HG02943 (cell line): ENCODE measurements around the gene CCND3.
"Not testable (repeated sequence)": the region's sequence is repeated elsewhere in the genome, so short reads cannot be mapped to it uniquely, and the experiment has no call there.

Experiments
- ATAC-seq: cut with Tn5 transposase; IDR thresholded peaks from one replicate; pipeline ENCODE4 v1.9.1; 2021; ENCODE audit warnings: mild to moderate bottlenecking, low read depth, moderate library complexity; ENCODE audit not compliant: unreplicated experiment

Gene CCND3

DNA sequence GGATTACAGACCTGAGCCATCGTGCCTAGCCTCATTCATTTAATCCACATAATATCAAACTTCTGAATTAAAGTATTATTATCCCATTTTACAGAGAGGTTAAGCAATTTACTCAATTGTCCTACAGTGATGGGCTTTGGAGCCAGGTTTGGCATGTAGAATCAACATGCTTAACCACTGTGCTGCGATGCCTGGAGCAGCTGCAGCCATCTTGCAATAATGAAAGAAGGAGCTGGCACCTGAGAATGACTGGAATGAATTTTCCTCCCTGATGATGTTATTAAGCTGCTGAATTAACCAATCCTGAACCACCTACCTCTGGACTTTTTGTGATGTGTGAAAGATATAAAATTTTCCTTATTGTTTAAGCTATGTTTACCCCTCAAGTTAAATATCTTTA is 13.1 kb upstream of the CCND3 start:
- no peak for ATAC-seq

DNA sequence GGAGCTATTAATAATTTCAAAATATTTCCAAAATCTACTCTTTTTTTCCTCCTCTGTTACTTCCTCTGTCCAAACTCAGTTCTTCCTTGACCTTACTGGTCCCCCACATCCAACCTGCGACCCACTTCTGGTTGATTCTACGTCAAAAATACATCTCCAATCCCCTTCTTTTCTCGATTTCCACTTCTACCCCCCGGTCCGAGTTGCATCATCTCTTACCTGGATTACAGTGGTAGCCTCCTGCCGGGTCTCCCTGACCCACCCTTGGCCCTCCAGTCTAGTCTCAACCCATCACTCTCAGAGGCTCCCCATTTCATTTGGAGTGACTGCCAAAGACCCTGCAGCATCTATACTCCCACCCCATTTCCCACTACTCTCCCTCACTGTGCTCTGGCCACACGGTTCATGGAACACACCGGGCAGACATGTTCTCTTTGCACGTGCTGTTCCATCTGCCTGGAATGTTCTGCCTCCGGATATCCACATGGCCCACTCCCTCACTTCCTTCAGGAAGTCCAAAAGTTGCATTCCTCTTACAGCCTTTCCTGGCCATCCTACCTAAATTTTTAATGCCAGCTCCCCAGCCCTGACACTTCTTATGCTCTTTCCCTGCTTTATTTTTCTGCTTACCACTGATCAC is 6.1 kb upstream of the CCND3 start:
- no peak for ATAC-seq

DNA sequence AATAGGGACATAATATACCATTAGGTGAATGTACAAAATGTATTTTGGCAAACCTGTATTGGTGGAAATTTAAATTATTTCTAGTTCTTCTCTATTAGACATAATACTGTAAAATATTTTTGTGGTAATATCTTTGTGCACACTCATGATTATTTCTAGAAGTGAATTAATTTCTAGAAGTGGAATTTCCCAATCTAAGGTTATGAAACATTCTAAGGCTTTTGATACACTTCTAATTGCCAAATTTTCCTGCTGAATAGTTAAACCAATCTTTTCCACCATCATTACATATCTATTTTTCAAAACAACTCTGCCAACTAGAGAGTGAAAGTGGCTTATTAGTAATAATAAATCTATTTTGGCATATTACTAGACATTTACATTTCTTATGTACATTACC is 1.8 kb upstream of the CCND3 start:
- no peak for ATAC-seq

DNA sequence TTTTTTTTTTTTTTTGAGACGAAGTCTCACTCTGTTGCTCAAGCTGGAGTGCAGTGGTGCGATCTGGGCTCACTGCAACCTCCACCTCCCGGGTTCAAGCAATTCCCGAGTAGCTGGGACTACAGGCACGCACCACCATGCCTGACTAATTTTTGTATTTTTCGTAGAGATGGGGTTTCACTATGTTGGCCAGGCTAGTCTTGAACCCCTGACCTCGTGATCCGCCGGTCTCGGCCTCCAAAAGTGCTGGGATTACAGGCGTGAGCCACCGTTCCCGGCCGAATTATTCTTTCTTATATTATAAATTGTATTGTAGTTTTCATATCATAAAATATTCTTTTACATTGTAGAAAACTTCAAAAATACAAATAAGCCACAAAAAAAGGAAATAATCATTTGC is 1.3 kb upstream of the CCND3 start:
- not testable (repeated sequence) for ATAC-seq

DNA sequence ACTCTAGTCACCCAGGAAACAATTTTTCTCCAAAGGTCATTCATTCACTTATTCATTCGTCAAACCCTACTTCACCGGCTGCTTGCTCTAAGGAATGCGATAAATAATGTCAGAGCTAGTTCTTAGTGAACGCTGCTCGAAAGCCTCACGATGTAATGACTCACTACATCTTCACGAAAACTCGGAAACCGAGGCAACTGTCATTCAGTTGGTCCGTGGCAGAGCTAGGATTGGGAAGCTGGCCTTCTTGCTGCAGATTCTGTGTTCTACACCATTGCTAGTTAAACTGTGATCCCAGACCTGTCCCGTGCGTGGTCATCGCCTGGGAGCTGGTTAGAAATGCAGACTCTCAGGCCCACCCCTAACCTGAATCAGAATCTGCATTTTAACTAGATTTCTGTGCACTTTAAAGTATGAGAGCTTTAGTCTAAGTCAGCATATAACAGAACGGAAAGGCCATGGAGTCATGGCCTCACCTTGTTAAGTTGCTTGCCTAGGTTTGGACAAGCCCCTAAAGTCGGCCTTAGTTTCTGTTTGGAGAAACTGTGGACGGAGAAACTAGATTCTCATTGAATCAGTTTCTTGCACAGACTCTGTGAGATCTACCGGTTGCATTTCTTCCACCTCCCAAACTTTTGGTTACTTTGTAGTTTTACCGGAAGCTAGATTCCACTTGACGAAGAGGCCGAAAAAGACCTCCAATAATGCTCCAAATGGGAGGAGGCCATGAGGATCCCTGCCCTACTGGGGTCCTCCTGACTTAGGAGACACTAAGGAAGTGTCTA is 651 bp upstream of the CCND3 start:
- ATAC-seq: peak; percentile 12

DNA sequence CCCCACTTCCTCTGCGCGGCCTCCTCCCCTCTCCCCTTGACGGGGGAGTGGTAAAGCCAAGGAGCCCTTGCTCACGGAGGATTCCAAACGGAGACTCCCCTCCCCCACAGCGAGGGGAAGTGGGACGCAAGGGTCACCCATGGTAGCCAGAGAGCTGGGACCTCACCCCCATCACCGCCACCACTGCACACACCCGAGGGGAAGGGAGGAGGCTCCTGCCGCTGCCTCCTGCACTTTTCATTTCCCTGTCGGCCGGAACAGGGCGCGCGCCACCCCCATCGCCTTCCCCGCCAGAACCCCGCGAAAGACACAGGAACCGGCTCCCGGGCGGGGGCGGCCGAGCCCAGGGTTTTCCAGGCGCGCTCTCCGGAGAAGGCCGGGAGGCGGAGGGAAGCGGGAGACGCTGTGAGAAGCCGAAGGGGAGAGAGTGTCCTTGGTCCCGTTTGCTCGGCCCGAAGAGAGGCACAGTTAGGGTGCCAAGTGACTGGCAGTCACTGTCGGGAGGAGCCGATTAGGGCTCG is 789 bp downstream of the CCND3 start:
- ATAC-seq: peak; percentile 7

DNA sequence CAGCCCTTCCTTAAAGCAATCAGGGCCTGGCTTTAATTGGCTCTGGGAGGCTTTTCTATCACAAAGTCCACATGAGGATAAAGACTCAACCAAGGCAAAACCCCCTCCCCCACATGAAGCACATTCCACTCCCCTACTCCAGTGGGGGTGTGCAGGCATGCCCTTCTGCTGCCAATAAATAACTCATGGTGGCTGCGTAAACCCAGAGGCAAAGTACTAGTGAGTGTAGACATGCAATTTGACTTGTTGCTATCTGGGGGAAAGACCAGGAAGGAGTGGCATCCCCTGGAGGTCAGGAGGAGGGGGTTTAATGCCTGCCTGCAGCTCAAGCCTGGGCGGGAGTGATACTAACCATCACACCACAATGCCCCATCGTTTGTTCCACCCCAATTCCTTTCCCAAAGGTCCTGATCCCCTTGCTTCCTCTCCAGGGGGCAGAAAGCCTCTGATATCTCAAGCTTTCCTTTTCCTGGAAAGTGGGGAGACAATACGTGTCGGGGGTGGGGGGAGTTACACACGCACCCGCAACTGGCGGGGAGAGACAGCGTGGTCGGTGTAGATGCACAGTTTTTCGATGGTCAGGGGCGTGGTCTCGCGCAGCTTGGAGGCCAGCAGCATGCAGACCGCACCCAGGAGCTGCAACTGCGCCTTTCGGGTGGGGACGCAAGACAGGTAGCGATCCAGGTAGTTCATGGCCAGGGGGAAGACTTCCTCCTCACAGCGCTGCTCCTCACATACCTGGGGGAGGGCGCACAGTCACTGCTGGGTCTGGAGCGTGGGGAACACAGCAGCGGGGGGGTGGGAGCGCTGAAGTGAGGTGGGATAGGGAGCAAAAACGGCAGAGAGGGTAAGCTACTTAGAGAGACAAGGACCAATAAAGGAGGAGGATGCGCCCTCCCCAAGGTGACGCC is 1.5 kb downstream of the CCND3 start:
- ATAC-seq: no peak

DNA sequence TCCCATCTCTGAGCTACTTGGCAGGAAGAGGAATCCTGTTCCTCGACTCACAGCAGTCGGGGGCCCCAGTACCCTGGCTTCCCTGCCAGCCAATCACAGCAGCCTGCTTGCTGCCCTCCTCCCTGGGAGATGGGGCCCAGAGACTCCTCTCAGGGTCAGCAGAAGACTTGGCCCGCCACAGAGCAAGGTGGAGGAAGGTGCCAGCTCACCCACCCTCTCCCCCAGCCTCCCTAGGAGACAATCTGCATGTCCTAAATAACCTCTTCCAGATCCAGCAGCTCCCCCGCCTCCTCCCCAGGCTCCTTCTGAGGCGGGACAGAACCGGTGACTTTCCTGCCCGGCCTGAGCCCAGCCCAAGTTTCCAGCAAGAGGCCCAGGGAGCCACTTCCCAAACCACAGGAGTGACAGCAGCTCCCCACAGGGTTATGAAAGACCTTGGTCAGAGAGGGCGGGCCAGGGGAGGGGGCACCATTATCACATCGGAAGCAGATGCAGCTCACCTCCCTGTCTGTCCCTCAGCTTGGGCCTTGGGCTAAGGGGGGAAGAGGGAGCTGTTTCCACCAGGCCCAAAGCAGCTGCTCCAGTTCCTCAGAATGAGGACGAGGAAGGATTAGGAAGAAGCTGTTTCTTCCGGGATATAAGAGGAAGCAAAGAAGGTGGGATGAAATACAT is 2.3 kb downstream of the CCND3 start:
- no peak for ATAC-seq

DNA sequence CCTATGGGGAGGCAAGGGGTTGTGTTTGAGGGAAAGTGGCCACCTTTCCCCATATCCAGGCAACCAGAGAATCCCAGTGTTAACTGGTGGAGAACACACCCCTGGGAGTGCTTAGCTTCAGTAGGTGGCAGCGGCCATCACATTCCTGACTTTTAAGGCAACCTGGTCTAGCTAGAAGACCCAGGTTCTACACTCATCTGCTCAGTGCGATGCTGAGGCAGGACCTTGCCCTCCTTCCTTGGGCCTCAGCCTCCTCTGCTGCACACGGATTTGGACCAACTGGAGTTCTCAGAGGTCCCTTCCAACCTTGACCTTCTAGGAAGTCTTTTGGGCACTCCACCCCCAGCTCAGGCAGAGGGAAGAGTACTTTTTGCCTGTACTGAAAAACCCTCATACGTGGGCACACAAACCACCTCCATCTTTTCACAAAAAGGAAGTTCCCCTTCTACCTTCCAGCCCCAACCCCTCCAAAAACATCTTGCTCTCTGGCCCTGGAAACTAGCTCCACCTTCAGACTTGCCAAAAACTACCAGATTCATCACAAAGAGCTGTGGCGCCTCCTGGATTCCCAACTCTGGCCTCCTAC is 2.9 kb downstream of the CCND3 start:
- ATAC-seq: no peak

DNA sequence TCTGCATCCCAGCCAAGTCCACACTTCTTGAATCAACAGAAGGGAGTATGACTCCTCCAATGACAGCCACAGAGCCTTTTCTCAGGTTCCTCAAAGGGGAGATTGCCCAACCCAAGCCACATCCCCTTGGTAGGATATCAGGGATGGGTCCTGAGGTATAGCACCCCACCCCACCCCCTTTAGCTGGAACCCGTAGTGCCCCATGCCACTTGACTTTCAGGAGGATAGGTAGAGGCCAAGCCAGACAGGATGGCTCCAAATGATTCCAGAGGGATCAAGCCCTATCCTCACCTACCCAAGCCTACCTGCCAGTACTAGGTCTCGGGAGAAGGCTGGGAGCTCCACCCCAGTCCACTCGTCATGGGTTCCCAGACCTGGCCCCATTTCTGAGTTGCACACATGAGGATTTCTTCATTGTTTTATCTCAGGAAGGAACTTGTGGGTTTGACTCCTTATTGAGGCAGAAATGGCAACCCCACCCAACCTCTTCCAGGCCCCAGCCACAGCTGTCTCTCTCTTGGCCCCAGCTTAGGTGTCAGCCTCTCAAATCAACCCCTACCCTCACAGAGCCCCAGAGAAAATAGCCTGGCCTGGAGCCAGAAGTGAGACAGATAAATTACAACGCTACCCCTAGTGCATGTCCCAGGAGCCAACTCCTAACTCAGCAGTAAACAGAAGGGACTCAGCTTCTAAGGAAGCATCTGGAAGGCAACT is 3.6 kb downstream of the CCND3 start:
- ATAC-seq: no peak

DNA sequence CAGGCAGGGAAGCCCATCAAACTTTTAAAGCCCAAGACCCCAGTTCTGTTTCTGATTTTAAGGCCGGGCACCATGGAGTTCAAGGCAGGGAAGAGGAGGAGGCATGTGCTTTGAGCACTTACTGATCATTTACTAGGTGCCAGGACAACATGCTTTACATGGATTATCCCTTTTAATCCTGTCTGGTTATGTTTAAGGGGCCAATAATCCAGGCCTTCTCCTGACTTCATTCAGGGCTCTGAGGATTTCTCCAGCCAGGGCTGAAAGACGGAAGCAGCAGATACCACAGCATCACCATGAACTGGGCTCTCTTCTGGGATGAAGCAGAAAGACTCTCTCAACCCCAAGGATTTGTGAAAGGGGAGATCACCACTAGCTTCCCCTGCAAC is 4.1 kb downstream of the CCND3 start:
- no peak for ATAC-seq

DNA sequence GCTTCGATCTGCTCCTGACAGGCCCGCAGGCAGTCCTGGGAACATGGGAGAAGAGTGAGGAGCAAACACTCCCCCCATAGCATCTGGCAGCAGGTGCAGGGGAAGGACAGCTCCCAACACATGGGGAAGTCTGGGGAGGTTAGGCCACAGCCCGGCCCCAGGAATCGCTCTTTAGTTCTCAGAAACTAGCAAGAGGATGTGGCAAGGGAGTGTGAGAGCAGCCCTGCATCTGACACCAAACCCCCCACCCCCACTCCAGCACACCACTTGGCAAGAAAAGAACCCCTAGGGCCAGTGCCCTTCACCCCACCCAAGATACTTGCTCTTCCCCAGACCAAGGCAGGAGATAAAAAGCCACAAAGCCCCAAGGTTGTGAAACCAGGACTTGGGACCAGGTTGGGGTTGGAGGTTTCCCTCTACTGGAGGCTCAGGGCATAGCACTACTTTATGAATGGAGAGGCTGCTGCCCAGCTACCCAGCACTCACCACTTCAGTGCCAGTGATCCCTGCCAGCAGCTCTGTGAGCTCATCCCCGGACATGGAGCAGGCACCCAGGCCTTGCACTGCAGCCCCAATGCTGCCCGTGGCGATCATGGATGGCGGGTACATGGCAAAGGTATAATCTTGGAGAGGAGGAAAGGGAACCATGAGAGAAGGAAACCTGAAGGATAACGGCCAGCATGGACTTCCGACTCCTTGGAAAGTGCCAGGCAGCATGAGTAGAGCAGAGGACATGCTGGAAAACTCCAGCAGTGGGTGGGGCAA is 5.4 kb downstream of the CCND3 start:
- ATAC-seq: no peak

DNA sequence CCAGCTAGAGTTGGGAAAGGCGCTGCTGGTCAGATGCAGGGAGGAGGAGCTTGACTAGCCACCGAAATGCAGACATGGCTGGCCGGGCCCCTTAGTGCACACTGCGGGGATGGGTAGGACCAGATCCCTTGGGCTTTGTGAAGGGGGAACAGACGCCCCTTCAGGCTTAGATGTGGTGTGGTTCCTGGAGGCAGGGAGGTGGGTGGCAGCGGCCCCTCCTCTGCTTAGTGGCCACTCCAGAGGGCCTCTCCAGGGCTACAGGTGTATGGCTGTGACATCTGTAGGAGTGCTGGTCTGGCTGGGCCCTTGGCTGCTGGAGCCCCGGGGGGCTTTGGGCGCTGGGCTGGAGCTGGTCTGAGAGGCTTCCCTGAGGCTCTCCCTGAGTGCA is 5.9 kb downstream of the CCND3 start:
- no peak for ATAC-seq

DNA sequence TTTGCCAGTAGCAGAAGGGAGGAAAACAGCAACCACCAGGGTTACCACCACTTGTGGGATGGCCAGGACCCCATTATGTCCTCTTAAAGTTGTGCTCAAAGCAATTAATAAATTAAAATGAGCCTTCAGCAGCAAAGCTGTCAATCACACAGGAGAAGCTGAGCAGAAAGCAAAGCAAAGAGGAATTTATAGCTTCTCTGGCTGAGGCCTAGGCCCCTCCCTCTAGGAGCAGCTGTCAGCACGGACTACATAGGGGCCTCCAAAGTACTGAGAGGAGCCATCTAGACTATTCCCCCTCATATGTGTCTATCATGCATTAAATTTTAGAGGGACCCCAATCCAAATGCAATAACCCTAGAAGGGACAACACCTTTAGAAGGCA is 6.4 kb downstream of the CCND3 start:
- ATAC-seq: no peak

DNA sequence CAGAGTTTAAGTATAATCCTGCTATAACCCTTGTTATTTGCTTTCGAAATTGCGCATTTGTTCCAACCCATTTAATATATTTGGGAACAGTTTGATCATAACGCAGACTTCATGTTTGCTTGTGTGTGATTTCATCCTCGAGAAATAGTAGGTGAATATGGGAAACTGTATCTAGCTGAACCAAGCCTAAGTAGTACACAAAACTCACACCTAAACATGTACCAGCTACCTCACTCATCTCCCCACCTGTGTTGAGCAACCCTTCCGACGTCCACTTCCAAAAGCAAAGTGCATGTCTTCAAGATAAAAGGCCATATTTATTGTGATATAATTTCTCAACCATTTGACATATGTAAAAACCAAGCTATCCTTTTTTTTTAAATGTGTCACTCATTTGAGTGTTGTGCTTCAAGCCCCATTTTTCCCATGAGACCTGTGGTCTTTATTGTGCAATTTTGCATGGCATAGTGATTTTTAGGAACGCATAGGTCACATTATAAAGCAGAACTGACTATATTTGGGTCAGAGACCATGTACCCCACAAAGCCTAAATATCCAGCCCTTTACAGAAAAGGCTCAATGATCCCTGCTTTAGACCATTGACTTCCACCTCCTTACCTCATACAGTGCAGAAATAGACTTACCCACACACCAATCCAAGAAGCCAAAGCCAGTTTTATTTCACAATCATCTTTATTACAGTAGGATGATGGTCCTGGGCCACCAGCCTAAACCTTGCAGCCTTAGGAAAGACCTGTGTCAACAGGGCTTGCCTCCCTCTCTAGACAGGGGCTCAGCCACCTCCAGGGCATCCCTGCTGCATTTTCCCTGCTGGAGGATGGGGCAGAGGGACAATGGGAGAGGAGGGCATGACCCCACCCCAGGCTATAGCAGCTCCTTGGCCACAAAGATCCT is 7.1 kb downstream of the CCND3 start:
- ATAC-seq: no peak

DNA sequence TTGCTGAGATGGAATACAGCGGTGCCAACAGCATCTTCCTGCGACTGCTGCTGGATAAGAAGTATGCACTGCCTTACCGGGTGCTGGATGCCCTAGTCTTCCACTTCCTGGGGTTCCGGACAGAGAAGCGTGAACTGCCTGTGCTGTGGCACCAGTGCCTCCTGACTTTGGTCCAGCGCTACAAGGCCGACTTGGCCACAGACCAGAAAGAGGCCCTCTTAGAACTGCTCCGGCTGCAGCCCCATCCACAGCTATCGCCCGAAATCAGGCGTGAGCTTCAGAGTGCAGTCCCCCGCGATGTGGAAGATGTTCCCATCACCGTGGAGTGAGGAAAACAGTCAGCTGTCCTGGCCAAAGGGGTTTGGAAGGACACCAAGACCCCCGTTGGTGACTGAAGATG is 9.2 kb downstream of the CCND3 start:
- no peak for ATAC-seq

DNA sequence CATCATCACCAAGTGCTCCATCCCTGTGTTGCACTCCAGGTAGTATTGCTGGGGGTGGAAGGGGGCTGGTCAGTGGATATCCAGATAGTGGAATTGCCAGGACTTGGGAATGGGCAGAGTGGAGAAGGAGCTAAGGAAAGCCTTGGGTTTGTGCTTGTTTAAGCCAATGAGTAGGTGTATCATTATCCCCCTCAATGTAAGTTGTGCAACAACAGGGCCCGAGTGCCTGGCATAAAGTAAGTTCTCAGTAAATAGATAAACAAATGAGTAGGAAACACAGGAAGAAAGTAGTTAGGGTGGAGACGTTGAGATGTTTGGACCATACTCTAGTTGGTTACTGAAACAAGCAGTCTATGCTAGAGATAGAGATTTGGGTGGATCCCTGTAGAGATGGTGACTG is 9.8 kb downstream of the CCND3 start:
- ATAC-seq: no peak

DNA sequence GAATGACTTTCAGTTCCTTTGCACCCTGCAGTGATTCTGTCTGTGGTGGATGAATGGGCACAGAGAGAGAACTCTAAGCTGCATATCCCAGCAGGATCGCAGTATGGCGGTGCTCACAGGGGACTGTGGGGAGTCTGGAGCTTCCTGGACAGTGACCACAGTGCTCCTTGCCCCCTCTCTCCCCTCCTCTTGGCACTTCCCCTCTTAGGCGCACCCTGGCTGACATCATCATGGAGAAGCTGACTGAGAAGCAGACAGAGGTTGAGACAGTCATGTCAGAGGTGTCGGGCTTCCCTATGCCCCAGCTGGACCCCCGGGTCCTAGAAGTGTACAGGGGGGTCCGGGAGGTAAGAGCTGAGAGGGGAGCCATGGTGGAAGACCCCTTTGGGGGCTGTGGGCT is 11.7 kb downstream of the CCND3 start:
- no peak for ATAC-seq
